Forelimb muscle (tissue), 1 donor: ENCODE measurements around the gene CCDC170. TPM values are rescaled to one million over a fixed set of nuclear protein-coding genes. Genes with fewer than 3 reads are reported as not detected.

Experiments used
- DNase-seq: peaks from one replicate; pipeline ENCODE4 v3.0.0-alpha.2; 2013; ENCODE audit warnings: low read depth
- polyA plus RNA-seq: library from polyadenylated mRNA; unstranded; fragments of 120-200 nt; gene quantifications from one replicate; pipeline ENCODE4 v1.2.1, GENCODE V29; 2013; ENCODE audit not compliant: insufficient read length

Gene CCDC170
- polyA plus RNA-seq, 1 donor, result 0.49 TPM

DNA sequence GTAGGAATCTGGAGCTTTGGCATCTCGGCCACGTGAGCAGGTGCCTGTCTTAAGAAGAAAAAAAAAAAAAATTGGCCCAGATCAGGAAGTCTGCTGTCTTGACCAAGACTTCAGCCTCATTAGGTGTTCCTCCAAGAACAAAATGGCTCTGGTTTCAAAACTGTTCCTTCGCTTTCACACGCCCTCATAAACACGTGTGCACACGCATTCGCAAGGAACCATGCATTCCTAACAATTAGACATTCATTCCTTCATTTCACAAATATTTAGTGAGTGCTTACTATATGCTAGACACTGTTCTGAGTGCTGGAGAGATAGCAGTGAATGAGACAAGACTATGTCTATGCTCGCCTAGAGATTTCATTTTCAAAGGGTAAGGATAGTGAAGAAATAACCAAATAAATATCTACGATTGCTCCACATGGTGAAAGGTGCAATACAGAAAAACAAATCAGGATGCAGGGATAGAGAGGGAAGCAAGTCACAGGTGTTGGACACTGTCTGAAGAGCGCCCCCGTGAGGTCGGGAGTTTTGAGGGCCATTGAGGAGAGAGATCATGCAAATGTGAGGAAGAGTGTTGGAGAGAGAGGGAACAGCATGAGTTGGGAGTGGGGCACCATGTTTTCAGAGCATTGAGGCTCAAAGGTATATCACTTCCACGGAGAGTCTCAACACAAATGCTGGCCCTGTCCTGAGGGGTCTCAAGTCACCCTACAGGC is 53.3 kb downstream of the CCDC170 start:
- no peak for DNase-seq

DNA sequence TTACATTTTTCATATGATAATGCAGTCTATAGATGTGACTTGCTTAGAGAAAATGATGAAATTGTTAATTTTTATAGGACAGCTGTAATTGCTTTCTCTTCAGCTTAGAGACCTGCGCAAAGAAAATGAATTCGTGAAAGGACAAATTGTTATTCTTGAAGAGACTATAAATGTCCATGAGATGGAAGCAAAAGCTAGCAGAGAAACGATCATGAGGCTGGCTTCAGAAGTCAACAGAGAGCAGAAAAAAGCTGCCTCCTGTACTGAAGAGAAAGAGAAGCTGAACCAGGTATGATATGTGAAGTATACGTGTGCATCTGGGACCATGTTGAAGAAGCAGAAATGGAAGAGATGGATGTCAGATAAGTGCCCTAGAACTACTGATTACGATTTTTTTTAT is 54.4 kb downstream of the CCDC170 start:
- DNase-seq, result no peak

DNA sequence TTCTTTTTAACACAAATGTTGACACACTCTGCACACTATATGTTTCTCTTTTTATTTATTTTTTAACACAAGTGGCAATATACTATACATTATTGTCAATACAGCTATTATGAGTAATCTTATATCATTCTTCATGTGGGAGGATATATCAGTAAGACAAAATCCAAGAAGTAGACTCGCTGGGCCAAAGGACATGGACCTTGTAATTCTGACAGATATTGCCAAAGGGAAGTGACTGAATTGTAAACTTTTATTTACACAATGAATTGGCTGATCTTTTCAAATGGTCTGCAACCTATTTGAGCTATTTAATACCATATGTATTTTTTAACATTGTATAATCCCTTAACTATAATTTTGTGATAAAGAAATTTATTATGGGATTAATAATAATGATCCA is 56.0 kb downstream of the CCDC170 start:
- no peak for DNase-seq

DNA sequence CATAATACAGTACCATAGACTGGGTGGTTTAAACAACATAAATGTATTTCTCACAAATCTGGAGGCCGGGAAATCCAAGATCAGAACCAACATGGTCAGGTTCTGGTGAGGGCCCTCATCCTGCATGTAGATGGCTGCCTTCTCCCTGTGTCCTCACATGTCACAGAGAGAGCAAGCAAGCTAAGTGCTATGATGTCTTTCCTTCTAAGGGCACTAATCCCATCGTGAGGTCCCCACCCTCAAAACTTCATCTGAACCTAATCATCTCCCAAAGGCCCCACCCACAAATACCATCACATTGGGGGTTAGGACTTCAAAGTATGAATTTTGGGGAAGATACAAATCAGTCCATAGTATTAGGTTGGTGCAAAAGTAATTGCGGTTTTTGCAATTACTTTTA is 56.8 kb downstream of the CCDC170 start:
- no peak for DNase-seq

DNA sequence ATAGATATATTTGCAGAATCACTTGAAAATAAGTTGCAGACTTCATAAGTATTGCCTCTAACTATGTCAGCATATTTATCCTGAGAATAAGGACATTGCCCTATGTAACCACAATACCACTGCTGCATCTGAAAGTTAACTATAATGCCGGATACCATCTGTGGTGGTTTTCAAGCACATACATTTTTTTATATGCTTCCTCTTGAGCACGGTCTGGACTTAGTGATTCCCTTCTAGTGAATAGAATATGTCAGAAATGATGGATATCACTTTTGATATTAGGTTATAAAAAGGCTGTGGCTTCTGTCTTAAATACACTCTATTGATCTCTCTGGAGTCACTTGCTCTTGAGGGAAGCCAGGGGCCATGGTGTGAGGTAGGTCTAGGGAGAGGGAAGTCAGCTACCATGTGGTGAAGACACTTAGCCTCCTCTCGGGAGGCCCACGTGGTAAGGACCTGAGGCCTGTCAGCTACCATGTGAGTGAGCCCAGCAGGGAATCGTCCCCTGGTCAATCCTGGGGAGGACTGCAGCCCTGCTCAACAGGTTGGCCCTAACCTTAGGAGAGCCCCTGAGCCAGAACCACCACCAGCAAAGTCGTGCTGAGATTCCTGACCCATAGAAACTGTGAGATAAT is 57.5 kb downstream of the CCDC170 start:
- DNase-seq, result no peak

DNA sequence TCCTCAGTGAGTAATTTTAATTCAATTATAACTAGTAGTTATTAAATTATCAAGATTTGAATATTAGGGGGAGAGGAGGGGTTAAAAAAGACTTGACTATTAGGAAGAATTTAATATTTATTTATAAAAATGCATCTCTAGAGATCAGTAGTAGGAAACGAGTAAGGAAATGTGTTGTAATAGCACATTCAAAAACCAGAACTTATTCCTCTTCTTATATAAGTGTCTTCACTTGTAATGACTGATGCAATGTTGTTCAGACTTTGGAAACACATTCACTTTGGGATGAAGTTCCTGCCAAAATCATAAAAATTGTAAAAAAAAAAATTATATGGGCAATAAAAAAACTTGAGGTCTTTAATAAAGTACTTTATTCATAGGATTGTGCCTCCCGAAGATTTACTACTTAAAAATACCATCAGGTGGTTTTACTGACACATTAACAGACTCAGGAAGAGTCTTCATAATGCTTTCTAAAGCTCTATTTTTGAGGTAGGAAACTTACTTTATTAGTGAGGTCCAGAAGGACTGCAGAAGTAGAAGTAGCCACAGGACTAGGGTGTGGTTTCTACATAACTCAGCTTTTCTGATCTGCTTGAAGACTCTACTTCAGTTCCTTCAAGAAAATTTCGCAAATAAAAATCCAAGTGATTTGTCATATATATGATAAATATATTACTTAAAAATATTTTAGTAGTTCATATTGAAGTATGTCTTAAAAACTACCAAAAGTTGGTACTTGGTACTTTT is 59.8 kb downstream of the CCDC170 start:
- no peak for DNase-seq

DNA sequence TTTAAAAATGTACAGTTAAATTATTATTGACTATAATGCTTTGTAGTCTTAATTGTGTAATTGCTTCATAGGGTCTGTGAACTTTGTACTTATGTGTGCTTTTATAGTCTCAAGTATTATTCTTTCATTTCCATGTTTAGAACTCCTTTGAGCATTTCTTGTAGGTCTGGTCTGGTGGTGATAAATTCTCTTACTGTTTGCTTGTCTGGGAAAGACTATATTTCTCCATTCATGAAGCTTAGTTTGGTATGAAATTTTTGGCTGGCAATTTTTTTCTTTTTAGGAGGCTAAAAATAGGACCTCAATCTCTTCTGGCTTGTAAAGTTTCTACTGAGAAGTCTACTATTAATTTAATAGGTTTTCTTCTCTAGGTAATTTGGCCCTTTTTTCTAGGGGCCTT is 67.4 kb downstream of the CCDC170 start:
- no peak for DNase-seq

DNA sequence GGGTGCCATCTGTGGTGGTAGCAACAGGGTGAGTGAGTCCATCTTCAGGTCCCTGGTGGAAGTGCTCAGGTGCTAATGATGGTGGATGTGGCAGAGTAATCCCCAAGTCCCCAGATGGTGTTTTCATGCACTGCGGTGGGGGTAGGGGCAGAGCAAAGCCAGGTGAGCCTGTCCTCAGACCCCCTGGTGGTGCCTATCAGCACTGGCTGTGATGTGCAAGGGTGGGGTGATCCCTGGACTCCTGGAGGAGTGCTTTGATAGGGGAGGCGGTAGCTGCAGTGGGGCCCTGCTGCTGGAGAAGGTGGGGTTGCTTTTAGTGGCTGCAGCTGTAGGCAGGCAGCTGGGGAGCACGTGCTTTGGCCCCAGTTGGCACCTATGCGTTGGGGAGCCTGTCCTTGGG is 70.8 kb downstream of the CCDC170 start:
- no peak for DNase-seq

DNA sequence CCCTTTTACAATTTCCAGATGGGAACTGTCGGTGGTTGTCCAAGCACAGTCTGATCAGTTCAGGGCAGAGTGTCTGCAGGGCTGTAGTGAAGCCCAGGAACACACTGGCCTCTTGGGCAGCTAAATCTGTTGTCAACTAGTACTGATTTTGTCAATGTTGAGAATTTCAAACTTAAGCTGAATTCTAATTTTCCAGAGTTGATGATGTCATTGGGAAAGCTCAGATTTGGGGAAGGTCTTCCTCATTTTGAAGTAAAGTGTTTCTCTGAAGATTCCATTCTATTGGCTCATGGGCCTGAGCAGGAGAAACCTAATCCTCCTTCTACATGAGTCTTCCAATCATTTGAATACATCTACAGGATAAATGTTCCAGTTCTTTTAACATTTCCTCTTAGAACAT is 72.1 kb downstream of the CCDC170 start:
- DNase-seq, result no peak

DNA sequence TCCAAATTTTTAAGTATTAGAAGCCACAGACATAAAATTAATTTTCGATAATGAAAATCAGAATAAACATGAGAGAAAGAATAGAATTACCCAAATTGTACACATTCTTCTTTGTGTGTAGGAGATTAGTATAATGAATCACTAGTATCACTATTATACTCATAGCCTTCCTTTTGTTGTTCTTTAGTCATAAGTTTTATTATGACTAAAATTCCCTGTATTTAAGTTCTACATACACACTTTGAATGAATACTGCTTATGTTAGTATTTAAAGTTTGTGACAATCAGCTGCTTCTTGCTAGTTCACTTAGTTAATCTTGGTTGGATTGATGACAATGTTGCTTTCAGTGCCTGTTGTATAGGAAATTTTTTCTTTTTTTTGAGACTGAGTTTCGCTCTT is 72.7 kb downstream of the CCDC170 start:
- DNase-seq, result no peak

DNA sequence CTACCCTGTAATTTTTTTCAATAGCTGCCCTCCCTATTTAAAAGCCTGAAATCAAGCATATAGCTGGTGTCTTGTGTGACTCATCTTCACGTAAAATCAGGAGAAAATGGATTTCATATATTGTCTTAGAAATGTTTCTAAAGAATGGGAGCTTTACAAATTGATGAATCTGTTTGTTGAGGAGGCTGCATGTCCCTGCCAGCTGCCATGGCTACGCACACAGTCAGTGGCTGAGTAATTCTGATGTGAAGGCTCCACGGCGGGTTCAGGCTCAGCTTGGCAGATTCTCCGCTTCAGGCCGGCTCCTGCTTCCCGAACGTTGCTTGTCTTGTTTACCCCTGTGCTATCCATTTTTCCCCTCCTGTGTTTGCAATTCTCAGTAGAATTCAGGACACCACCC is 82.8 kb downstream of the CCDC170 start:
- no peak for DNase-seq

DNA sequence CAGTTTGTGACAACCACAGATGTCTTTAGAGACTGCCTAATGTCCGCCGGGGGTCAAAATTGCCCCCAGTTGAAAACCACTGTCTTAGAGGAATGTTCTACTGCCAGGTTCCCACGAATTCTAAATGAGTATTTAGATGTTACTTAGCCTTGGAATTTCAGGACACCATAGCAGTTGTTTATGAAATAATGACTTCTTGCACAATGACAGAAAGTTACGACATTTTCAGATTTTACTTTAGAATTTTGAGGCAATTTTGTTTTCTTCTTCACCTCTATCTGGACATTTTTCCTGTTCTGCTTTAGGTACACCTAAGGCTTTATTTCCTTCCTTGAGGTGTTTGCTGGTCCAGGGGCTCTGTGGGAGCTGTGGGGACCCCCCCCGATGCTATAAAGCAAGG is 83.4 kb downstream of the CCDC170 start:
- DNase-seq, result no peak

DNA sequence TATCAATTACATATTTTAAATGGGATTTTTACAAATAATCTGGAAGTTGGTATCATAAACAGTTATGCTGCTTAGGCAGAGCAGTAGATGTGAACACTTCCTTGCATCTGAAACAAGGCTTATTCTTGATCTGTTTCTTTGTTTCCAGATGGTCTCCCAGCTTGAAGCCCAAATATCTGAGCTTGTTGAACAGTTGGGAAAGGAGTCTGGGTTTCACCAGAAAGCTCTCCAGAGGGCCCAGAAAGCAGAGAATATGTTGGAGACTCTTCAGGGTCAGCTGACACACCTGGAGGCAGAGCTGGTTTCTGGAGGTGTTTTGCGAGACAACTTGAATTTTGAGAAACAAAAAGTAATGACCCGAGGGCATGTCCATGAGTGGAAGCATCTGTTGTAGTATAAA is 91.9 kb downstream of the CCDC170 start:
- DNase-seq, result no peak

DNA sequence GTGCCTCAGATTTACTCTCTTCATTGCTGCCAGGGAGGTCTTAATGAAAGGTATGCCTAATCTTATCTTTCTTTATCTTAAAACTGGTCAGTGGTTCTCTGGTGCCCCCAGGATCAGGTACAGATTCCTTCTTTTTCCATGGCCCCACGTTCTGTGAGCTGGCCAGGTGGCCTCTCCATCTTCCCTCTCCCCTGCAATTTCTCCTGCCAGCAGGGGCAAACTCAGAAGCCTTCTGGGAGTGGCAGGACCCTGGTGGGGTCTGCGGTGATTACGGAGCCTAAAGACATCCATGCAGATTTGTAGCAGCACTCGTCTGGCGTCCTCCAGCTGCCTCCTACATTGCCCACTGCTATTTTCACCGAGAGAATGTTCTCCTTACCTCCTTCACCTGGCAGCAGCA is 95.8 kb downstream of the CCDC170 start:
- no peak for DNase-seq

DNA sequence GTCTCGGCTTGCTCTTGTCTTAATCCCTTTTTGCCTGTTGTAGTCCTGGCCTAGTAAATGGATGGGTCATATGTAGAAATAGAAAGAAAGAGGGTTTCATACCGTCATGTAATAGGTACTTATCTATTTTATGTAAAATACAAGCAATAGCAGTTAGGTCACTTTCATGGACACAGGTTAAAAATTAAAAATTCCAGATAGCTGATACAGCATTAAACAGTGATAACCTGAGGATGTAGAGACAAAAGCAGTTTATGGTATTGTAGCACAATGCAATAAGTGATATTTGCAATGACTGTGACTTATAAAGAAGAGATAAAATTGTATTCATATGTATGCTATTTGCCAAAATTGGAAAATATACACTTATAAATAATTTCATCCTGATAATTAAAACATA is 96.9 kb downstream of the CCDC170 start:
- DNase-seq, result no peak

DNA sequence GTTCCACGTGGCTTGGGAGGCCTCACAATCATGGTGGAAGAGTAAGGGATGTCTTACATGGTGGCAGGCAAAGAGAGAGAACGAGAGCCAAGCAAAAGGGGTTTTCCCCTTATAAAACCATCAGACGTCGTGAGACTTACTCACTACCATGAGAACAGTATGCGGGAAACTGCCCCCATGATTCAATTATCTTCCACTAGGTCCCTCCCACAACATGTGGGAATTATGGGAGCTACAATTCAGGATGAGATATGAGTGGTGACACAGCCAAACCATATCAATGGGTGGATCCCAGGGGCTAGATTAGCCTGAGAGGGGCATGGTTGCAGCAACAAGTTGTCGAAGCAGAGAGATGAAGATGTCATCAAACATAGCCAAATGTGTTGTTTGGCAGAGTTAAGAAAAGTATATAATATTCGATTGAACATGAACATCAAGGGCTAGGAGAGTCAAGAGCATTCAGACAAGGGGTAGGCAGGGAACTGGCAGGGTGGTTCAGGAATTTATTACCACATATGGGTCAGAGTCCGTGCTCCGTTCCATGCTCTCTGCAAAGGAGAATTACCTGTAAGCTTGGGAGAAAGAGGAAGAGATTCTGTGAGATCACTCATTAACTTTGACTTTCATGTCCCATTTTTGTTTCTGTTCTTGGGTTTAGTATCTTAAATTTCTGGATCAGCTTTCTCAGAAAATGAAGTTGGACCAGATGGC is 98.8 kb downstream of the CCDC170 start:
- no peak for DNase-seq

DNA sequence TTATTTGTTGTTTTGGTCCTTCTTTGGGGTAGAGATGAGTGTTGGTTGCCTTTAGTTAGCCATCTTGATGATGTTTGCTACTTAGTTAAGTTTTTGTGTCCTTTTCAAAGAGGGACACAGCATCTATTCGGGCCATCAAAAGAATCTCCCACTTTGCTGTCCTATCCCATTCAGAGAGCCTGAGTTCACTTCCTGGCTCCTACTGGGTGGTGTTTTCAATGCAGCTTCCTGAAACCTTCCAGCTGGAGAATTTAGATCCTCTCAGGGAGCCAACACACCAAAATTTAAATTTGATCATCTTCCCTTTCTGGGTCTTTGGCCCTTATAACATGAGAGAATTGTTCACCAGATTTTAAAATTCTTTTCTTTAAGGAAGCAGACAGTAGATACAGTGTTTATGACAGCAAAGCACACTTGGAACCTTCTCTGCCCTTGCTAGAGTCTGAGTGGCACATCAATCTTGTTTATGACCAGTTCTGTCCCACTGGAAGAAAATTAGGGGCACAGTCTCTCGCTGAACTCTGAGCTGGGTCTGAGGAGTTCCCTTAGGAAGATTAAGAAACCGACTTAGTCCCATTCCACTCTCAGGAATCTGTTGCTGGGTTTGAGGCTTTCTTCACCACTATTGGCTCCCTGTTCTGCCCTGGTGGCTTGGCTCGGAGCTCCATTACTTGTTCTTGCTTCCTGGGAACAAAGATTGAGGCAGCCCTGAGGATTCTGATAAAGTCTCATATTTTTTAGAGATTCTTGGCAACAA is 115.5 kb downstream of the CCDC170 start:
- DNase-seq, result no peak

DNA sequence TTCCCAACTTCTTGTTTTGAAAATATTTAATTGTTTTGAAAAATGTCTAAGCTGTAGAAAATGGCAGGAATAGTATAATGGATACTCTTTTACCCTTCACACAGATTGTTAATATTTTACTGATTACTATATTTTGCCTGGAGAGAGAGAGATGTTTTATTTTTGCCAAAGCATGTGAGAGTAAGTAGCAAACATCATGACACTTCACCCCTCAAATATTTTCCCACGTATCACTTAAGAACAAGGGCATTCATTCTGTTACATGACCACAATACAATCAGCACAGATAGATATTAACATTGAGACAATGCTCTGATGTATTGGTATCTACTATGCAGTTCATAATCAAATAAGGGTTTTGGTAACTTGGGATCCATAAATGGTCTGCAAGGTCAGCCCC is 116.5 kb downstream of the CCDC170 start:
- no peak for DNase-seq

DNA sequence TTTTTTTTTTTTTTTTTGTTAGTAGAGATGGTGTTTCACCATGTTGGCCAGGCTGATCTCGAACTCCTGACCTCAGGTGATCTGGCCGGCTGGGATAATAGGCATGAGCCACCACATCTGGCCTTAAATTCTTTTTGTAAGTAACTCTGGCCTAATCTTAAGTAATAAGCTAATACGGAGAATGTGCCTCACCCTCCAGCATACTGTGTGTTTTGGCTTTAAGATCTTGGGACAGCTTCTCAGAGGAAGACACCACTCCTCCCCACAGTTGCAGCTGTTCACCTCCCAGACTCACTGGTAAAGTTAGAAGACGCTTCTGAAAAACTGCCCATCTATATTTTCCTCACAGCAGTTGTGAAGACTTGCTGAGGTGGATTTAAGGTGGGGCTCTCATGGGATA is 120.8 kb downstream of the CCDC170 start:
- DNase-seq, result no peak

DNA sequence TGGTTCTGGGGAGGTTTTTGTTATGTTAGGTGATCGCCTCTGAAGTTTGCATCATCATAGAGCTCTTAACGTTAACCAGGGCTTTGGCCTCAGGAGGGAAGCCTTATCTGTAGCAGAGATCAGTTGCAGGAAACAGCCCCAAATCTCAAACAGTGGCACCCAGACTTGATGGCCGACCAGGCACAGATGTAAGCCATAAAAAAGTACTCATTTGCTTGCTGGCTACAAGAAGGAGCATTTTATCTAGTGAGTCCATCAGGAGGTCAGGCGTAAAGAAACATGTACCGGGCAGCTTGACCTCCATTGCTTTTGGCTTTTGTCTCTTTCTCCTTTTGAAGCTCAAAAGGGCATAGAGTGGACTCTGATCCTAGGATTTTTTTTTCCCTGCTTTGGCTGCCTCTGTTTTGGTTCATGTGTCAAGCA is 122.3 kb downstream of the CCDC170 start:
- DNase-seq, result no peak

DNA sequence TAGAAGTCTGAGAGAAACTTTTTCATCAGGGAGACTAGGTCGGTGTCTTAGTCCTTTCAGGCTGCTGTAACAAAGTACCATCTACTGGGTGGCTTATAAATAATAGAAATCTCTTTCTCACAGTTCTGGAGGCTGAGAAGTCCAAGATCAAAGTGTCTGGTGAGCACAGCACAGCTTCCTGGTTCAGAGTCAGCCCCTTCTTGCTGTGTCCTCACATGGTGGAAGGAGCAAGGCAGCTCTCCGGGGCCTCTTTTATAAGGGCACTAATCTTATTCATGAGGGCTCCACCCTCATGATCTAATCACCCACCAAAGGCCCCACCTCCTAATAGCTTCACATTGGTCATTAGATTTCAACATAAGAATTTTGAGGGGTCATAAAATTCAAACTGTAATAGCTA is 122.8 kb downstream of the CCDC170 start:
- no peak for DNase-seq

DNA sequence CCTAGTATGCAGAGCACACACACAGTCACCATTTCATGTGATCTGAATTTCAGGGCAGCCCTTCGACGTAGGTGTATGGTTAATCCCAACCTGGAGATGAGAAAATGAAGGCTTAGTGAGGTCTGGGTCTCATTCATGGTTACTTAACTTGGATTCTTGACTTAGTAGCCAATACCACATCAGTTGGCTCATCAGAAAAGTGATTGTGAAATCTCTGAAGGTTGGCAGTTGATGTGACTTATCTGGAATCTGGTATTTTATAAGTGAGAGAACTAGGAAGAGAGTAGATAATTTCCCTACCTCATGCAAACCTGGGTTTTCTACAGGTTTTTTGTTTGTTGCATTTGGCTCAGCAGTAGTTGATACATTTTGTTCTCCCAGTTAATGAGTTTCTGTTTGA is 123.7 kb downstream of the CCDC170 start:
- DNase-seq, result no peak
